GM19324 (cell line): ENCODE results near the gene AADACL3.
"Not testable (repeated sequence)": the region's sequence is repeated elsewhere in the genome, so short reads cannot be mapped to it uniquely, and the experiment has no call there.

Source experiments
- ATAC-seq: cut with Tn5 transposase; IDR thresholded peaks from one replicate; pipeline ENCODE4 v1.9.1; 2021; ENCODE audit warnings: mild to moderate bottlenecking, moderate library complexity; ENCODE audit not compliant: unreplicated experiment, low FRiP score

Gene AADACL3

DNA sequence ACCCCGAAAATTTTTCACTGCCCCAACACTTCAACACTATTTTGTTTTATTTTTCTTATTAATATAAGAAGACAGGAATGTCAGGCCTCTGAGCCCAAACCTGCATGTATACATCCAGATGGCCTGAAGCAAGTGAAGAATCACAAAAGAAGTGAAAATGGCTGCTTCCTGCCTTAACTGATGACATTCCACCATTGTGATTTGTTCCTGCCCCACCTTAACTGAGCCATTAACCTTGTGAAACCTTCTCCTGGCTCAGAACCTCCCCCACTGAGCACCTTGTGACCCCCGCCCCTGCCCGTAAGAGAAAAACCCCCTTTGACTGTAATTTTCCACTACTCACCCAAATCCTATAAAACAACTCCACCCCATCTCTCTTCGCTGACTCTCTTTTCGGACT, 2.3 kb upstream of the AADACL3 start:
- not testable (repeated sequence) for ATAC-seq

DNA sequence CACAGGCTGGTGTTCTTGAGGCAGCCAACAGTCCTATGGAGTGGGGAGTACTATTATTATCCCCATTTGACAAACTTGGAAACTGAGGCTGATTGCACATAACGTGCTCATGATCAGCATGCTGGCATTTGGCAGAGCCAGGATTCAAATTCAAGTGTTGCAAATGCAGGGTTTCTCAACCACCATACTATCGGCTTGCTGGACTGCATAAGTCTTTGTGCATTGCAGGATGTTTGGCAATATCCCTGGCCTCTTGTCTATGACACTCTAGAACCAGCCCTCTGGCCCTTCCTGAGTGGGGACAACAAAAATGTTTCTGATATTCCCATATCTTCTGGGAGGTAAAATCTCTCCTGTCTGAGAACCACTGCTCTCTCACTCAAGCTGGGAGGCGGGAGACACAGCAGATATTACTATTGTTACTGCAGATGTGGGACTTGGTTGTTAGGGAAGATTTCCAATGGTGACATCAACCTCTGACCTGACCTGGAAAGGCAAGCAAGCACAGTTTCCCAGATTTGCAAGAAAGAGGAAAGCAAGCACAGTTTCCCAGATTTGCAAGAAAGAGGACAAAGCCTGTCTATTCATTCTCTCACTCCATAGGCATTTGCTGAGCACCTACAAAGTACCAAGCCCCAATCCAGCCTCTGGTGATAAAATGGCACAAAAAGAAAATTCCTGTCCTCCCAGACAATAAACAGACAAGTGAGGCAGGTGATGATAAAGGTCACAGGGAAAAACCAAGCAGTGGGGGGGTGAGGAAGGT, 1.0 kb upstream of the AADACL3 start:
- ATAC-seq: no peak

DNA sequence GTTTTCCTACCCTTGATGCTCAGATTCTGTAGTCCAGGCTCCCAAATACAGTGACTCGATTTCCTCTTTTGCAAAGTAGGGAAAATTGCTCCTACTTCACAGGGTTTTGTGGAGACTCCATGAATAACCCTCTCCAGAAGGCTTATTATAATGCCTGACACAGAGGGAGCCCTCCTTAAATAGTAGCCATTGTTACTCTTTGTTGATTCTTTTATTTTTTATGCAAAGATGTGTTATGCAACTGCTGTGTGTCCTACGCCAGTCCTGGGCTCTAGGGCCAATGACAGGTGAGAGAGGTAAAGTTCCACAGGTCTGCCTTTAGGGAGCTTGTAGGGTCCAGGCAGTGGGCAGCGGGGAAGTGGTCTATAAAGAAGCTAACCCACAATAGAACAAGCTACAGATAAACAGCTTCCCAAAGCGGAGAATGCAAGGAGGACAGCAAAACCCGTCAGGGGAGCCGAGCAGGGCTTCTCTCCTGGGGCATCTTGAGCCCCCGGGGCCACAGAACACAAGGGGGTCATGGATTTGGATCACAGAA, 1.5 kb downstream of the AADACL3 start:
- no peak for ATAC-seq

DNA sequence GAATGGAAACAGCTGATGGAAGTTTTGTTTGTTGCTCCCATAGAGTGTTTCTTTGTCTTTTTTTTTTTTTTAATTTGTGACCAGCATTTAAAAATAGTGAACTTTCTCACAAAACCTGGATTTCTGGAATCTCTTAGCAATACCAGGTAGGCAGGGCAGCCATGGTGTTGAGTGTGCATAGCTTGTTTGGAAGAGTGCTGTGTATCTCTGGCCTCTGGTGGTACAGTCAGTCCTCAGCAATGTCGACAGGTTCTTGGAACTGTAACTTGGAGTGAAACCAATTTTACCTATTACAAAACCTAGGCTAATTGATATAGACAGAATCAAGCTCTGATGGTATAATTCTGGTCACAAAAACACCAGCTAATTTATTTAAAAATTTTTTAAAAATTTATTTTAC, 6.7 kb downstream of the AADACL3 start:
- ATAC-seq: no peak

DNA sequence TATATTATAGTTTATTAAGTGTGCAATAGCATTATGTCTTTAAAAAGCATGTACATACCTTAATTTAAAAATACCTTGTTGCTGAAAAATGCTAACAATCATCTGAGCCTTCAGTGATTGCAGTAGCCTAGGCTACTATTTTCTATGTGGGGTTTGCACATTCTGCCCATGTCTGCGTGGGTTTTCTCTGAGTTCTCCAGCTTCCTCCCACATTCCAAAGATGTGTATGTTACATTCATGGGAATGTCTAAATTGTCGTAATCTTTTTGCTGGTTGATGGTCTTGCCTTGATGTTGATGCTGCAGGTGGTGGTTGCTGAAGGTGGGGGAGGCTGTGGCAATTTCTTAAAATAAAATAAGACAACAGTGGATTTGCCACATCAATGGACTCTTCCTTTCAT, 12.5 kb downstream of the AADACL3 start:
- ATAC-seq: no peak

DNA sequence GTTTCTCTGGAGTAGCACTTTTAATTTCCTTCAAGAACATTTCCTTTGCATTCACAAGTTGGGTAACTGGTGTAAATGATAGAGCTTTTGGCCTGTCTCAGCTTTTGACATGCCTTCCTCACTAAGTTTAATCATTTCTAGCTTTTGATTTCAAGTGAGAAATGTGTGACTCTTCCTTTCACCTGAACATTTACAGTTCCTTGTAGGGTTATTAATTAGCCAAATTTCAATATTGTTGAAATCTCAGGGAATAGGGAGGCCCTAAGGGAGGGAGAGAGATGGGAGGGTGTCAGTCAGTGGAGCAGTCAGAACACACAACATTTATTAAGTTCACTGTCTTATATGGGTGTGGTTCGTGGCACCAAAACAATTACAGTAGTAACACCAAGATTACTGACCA, 14.2 kb downstream of the AADACL3 start:
- ATAC-seq: no peak

DNA sequence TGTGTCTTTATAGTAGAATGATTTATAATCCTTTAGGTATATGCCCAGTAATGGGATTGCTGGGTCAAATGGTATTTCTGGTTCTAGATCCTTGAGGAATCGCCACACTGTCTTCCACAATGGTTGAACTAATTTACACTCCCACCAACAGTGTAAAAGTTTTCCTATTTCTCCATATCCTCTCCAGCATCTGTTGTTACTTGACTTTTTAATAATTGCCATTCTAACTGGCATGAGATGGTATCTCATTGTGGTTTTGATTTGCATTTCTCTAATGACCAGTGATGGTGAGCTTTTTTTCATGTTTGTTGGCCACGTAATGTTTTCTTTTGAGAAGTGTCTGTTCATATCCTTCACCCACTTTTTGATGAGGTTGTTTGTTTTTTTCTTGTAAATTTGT, 15.2 kb downstream of the AADACL3 start:
- ATAC-seq: not testable (repeated sequence)

DNA sequence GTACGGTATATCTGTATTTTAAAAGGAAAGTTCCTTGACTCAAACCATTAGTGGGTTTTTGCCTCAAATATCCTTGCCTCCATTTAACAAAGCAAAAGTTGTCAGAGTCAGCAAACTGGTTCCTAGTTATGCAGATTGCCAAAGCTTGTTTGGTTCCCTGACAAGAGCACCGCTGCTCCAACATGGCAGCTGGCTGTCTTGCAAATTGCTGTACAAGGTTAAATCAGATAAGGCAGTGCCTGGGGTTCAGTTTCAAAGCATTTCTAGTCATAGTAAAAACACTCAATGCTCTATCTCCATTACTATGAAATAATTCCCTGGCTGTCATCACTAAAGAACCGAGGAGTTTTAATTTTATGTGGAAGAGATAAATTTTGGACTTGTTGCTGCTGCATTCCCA, 18.7 kb downstream of the AADACL3 start:
- ATAC-seq: no peak

DNA sequence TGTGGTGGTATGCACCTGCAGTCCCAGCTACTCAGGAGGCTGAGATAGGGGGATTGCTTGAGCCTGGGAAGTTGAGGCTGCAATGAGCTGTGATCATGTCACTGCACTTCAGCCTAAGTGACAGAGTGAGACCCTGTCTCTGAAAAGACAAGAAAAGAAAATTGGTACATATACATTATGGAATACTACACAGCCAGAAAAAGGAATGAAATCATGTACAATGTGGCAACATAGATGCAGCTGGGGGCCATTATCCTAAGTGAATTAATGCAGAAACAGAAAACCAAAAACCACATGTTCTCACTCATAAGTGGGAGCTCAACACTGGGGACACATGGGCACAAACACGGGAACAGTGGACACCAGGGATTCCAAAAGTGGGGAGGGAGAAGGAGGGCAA, 23.0 kb downstream of the AADACL3 start:
- ATAC-seq: no peak

DNA sequence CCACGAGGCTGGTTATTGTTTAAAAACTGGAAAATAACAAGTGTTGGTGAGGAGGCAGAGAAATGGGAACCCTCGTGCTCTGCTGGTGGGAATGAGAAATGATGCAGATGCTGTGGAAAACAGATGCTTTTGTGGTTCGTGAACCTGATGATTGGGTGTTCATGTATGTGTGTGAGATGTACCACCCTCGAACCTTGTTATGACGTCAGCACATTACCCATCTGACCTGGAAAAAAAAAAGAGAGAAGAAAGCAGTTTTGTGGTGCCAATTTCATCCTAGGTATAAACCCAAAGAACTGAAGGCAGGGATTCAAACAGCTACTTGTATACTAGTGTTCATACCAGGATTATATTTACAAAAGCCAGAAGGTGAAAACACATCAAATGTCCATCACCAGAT, 23.7 kb downstream of the AADACL3 start:
- ATAC-seq: no peak

DNA sequence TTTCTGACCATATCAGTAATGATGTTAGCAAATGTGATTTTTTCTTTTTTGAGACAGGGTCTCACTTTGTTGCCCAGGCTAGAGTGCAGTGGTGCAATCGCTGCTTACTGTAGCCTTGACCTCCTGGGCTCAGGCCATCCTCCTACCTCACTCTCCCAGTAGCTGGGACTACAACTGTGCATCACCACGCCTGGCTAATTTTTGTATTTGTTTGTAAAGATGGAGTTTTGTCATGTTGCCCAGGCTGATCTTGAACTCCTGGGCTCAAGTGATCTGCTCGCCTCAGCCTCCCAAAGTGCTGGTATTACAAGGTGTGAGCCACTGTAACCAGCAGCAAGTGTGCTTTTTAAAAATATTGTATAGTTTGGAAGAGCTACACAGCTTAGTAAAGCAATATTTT, 26.0 kb downstream of the AADACL3 start:
- ATAC-seq: no peak

DNA sequence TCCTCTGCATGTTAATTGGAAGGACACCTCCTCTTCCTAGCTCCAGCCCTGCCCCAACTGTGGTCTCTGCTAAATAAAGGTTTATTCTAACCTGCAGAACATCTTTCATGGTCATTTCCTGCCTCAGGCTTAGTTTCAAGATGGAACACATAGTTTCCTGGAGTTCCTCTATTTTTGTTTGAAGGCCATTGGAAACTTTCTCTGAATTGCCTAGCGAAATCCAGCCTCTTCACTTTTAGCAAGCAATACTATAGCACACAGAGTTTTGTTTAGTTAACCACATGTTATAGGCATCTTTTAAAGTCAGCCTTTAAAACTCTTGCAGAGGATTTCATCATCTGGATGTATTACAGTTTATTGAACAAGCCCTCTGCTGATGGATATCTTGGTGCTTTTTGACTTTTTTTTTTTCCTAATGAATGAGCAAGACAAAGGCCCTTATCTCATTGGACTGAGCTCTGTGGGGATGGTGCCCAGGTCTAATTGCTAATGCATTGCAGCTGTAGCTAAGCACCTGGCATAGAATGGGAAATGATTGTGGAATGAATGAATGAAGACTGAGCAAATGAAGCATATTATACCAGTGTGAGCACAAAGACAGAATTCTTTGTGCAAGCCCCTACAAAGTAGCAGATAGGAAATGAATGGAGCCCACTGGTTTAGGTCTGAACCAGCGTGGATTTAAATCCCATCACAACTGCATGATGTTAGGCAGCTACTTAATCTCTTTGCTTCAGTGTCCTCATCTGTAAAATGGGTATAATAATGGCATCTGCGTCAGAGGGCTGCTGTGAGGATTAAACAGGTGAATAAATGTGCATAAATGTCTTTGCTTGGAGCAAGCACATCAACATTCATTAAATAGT, 29.4 kb downstream of the AADACL3 start:
- no peak for ATAC-seq

DNA sequence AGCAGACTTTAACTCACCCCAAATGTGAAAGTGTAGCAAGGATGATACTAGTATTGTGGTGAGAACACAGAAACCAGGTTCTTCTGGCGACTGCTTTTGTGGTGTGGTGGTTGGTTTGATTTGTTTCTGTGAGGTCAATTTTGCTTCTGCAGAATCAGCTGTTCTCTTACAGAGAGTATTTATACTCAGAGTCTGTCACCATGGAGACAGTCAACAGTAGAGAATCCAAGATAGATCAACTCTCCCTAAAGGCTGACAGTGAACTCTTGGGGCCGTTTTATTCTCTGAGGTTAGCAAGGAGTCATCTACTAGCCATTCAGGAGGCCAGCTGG, 30.0 kb downstream of the AADACL3 start, which contains the start of gene CFAP107:
TSS of gene CFAP107 (plus strand) at position 209 of the 332 bp plus-strand sequence. CDS start 231 bp downstream, outside the sequence.
- ATAC-seq: no peak

DNA sequence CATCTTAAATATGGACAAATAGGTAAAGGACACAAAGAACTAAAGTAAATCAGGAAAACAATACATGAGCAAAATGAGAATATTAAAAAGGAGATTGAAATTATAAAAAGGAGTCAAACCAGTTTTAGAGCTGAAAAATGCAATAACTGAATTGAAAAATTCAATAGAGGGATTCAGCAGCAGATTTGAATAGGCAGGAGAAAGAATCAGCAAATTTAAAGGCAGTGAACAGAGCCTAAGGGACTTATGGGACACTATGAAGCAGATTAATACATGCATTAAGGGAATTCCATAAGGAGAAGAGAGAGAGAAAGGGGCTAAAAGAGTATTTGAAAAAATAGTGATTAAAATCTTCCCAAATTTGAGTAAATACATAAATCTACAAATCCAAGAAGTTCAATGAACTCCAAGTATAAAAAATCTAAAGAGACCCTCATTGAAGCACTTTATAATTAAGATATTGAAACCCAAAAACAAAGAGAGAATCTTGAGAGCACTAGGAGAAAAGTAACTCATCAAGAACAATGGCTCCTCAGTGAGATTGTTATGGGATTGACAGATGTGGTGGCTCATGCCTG, 33.0 kb downstream of the AADACL3 start:
- ATAC-seq: no peak

DNA sequence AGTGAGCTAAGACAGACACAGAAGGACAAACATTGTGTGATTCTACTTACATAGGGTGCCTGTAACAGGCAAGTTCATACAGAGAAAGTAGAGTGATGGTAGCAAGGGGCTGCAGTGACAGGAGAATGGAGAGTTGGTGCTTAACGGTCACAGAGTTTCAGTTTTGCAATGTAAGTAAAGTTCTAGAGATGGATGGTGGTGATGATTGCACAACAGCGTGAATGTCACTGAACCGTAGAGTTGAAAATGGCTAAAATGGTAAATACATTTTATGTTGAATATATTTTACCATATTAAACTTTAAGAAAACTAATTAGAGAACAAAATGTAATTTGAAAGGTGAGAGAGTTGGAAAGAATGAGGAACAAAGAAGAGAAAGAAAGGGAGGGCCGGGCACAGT, 38.8 kb downstream of the AADACL3 start:
- ATAC-seq: no peak

DNA sequence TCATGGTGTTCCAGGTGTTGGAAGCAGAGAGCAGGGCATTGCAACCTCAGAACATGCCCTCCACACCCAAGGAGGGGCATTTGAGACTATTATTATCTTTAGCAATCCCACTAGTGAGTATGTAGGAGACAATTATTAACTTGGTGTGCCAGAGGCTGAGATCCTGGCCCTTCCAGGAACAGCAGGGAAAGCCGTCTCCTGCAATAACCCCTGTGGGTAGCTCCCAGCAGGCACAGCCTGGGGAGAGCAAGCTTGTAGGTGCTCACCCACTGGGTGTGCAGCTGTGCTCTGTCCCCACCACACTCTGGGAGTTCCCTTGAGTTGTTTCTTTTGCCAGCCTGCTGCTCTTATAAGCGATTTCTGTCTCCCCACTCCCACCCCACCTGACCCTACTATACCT, 40.4 kb downstream of the AADACL3 start:
- no peak for ATAC-seq

DNA sequence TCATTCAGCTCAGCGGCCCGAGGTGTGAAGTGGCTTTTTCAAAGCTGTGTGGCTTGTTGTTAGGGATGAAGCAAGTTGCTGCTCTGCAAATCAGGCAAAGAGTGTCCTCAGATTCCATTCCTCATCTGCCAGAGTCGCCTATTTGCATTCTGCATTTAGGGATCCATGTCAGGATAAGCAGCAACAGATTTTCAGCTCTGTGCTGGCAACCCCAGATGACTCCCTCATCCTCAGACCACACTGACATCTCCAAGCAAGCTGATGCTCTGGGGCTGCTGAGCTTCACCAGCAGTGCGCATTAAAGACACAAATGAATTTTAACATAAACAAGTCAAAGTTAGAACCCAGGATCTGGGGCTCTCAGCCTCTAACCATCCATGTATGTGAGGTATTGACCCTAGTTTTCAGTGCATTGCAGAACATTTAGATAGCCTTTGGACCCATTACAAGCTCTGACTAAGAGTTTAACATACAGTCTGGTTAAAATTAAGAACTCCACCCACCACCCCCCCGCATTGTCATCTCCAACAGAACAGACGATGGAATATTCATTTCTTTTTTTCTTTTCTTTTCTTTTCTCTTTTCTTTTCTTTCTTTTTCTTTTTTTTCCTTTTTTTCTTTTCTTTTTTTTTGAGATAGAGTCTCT, 41.0 kb downstream of the AADACL3 start:
- ATAC-seq: no peak

DNA sequence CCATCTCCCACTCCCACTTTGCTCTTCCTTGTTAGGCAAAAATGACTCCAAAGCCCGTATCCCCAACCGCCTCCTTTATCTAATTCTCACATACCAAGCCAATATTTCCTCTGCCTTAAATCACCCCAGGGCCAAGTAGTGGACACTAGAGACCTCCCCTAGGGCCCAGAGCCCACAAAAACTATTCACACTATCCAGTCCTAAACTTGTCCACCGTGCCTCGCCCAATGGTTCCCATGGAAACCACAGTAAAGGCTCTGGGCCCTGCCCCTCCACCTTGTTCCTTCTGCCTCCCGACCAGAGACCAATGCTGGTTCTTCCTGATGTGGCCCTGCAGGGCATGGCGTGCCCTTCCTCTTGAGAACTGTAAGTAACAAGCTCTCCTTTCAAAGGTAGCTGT, 41.9 kb downstream of the AADACL3 start:
- ATAC-seq: no peak

DNA sequence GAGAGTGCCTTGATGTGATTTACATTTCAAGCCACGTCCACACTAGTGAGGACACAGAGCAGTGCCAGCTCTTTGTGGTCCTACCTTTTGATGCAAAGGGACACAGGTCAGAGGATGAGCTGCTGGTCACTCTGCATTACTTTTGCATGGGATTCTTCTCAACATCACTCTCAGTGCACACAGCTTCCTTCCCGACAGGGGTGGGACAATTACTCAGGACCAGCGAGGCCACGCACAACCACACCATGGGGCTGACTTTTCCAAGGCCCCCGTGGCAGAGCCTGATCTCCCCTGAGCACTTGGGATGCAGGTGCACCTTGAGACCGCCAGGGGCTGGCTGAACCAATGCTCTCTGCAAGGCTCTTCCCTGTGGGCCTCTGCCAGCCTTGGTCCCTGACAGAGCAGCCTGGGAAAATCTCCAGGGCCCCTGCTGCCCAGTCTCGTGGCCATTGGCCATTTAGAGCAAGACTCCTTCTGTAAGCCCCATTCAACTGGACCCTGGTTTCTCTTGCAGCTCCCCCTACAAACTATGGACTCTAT, 44.4 kb downstream of the AADACL3 start:
- no peak for ATAC-seq

DNA sequence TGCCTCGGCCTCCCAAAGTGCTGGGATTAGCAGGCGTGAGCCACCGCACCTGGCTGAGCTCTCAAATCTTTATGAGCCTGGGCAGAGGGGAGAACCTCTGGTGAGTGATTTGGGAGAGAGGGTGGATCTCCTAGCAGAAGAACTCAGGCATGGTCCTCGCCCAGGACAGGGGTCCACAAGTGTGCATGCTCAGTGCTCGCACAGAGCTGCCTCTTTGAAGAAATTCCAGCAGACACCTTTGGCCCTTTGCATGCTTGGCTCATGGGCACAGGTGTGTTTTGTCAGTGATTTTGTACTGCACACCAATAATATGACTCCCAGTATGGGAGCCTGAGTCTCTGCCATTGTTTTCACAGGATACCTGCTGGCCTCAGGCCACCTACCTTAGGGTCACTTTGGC, 45.9 kb downstream of the AADACL3 start:
- ATAC-seq: no peak

DNA sequence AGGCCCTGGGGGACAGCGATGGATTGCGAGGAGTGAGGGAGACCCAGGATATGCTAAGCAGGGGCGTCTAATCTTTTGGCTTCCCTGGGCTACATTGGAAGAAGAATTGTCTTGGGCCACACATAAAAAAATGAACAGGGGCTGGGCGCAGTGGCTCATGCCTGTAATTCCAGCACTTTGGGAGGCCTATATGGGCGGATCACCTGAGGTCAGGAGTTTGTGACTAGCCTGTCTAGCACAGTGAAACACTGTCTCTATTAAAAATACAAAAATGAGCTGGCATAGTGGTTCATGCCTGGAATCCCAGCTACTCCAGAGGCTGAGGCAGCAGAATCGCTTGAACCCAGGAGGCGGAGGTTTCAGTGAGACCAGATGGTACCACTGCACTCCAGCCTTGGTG, 46.9 kb downstream of the AADACL3 start:
- no peak for ATAC-seq
